ENCODE measurements around the gene CRAT. TPM values are rescaled to one million over a fixed set of nuclear protein-coding genes. Genes with fewer than 3 reads are reported as not detected.

The CRAT gene
- total RNA-seq, 1 experiment from 2014 or later = 16.1 TPM

DNA sequence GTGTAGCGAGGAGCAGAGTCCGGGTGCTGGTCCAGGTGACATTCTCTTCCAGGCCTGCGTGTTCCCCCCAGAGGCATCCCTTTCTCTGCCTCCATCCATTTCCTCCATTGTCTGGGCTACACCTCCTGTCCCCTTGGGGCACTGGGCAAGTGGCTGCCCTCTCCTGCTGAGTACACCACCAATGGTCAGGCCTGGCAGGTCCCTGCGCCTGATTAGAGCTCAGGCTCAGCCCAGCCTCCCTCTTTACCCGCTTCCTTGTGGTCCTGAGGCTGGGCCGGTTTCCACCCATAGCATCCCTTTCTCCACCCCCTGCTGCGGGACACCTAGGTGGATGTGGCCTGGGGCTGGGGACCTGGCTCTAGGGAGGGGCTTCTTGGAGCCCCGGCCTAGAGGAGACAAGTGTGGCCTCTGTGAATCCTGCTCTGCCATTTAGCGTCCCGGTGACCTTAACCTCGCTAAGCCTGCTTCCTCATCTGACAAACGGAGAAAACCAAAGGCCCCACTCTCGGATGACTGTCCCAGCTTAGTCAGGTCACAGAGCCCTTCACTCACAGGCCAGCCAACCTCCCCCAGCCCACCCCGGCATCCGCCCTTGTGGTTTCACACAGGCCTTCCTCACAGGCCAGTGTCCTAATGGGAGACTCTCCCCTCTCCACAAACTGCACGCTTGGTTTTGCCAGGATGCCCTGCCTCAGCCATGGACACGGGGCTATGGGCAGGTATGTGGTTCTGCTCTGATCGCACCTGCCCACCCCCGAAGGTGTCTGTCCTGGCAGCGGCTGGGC, 16.8 kb downstream of the CRAT start:
- no TSS peak for BruUV-seq (replicated peaks)
- Histone ChIP-seq H3K9me3 (ENCODE audit: low read length) (no peaks in the 10 kb centered on the region), H3K36me3 (ENCODE audit: low read depth, low read length) (peaks cover 5% of the 10 kb centered on the region; the same call in 1 of the 2 replicates), H3F3A (ENCODE audit: low read length, unreplicated experiment) (no peaks in the 10 kb centered on the region), H2AFZ (ENCODE audit: low read length) (no peak overlapping the region), H3K4me1 (ENCODE audit: insufficient read depth, low read length) (no peaks in the 10 kb centered on the region), H3K27ac (ENCODE audit: low read length) (no peak overlapping the region), H3K79me2 (ENCODE audit: low read length) (no peaks in the 10 kb centered on the region), H3K9ac (ENCODE audit: low read length) (no peak overlapping the region), H3K4me2 (ENCODE audit: low read length) (no peak overlapping the region), H3K27me3 (ENCODE audit: low read length) (no peaks in the 10 kb centered on the region), H3K9me2 (replicated peaks; ENCODE audit: low read length) (no peaks in the 10 kb centered on the region), H3K4me3 (ENCODE audit: low read length) (no peak overlapping the region), H4K20me1 (ENCODE audit: low read length) (no peaks in the 10 kb centered on the region)
- POLR2A ChIA-PET (ENCODE audit: unreplicated experiment) = no interaction called here
- CTCF ChIA-PET = no interaction called here
- DNase-seq = no peak
- no peak for ATAC-seq
- intact Hi-C loops (cut with micrococcal nuclease) = no loop called here
- TF ChIP-seq, protein P1, sequence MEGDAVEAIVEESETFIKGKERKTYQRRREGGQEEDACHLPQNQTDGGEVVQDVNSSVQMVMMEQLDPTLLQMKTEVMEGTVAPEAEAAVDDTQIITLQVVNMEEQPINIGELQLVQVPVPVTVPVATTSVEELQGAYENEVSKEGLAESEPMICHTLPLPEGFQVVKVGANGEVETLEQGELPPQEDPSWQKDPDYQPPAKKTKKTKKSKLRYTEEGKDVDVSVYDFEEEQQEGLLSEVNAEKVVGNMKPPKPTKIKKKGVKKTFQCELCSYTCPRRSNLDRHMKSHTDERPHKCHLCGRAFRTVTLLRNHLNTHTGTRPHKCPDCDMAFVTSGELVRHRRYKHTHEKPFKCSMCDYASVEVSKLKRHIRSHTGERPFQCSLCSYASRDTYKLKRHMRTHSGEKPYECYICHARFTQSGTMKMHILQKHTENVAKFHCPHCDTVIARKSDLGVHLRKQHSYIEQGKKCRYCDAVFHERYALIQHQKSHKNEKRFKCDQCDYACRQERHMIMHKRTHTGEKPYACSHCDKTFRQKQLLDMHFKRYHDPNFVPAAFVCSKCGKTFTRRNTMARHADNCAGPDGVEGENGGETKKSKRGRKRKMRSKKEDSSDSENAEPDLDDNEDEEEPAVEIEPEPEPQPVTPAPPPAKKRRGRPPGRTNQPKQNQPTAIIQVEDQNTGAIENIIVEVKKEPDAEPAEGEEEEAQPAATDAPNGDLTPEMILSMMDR (conservative IDR thresholded peaks at IDR 0.05; ENCODE audit: low read depth, low read length) = no peak
- no peak for TF ChIP-seq EZH2 (IDR thresholded peaks at IDR 0.05; ENCODE audit: low read length, unreplicated experiment)

DNA sequence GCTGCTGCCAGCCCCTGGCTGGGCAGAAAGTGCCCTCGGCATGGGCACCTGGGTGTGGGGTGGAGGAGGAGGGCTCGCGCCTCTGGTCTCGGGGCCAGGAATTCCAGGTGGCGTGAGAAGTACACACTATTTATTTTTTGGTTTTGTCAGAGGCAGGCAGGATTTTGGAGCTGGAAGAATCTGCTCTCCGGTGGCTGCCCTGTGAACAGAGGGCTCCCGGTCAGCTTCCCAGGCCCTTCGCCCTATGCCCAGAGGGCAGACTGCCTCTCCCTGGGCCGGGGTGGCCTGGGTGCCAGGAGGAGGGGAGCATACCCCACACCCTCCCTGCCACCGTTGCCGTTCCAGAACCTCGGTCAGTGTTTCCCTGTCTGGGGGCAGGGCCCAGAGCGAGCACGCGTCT, 21.3 kb downstream of the CRAT start:
- H3K36me3 ChIP-seq (ENCODE audit: low read depth, low read length) = peaks cover 5% of the 10 kb centered on the region; the same call in 1 of the 2 replicates

DNA sequence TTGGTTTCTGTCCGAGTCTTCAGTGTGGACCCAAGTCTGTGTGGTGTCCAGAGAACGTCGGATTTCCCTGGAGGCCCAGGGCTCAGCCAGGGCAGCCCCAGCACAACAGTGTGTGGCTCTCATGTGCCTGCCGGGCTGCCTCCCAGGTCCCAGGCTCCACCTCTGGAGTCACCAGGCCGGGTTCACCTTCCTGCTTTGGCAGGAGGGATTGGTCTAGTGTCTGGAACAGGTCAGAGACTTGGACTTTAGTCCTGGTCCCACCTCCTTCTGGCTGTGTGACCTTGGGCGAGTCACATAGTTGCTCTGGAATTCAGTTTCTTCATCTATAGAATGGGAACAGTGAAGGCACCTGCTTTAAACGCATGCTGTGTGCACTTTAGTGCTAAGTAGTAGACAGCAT, 26.5 kb downstream of the CRAT start:
- no peaks in the 10 kb centered on the region for H3K9me3 ChIP-seq (ENCODE audit: low read length)
- POLR2A ChIA-PET (ENCODE audit: unreplicated experiment) = no interaction called here
- peaks cover 29% of the 10 kb centered on the region for H3K79me2 ChIP-seq (ENCODE audit: low read length)
- no peaks in the 10 kb centered on the region for H3K27me3 ChIP-seq (ENCODE audit: low read length)
- BruUV-seq (replicated peaks) = no TSS peak
- H4K20me1 ChIP-seq (ENCODE audit: low read length) = no peaks in the 10 kb centered on the region
- TF ChIP-seq, protein P1 (conservative IDR thresholded peaks at IDR 0.05; ENCODE audit: low read depth, low read length) = no peak
- no peak for TF ChIP-seq EZH2phosphoT487 (IDR thresholded peaks at IDR 0.05; ENCODE audit: borderline replicate concordance, low read length)
- TF ChIP-seq EZH2 (IDR thresholded peaks at IDR 0.05; ENCODE audit: low read length, unreplicated experiment) = no peak
- no peak for DNase-seq
- intact Hi-C loops (cut with micrococcal nuclease) = no loop called here
- no peak overlapping the region for H2AFZ ChIP-seq (ENCODE audit: low read length)
- no peaks in the 10 kb centered on the region for H3F3A ChIP-seq (ENCODE audit: low read length, unreplicated experiment)
- H3K9ac ChIP-seq (ENCODE audit: low read length) = no peak overlapping the region
- H3K4me1 ChIP-seq (ENCODE audit: insufficient read depth, low read length) = peaks cover 6% of the 10 kb centered on the region; the same call in 1 of the 2 replicates
- no peaks in the 10 kb centered on the region for H3K36me3 ChIP-seq (ENCODE audit: low read depth, low read length)
- no peak overlapping the region for H3K4me3 ChIP-seq (ENCODE audit: low read length)
- CTCF ChIA-PET = no interaction called here
- H3K9me2 ChIP-seq (replicated peaks; ENCODE audit: low read length) = no peaks in the 10 kb centered on the region
- no peak overlapping the region for H3K4me2 ChIP-seq (ENCODE audit: low read length)
- ATAC-seq = no peak
- no peak overlapping the region for H3K27ac ChIP-seq (ENCODE audit: low read length)

More for the DNA sequence above, 21.3 kb downstream of the CRAT start:
- no peak overlapping the region for H2AFZ ChIP-seq (ENCODE audit: low read length)
- H3K4me3 ChIP-seq (ENCODE audit: low read length) = no peak overlapping the region
- H3K9me2 ChIP-seq (replicated peaks; ENCODE audit: low read length) = no peaks in the 10 kb centered on the region
- ChIA-PET POLR2A (ENCODE audit: unreplicated experiment) (no interaction called here), CTCF (no interaction called here)
- H3K9me3 ChIP-seq (ENCODE audit: low read length) = no peaks in the 10 kb centered on the region
- H3K27ac ChIP-seq (ENCODE audit: low read length) = no peak overlapping the region
- H3K4me1 ChIP-seq (ENCODE audit: insufficient read depth, low read length) = no peaks in the 10 kb centered on the region
- TF ChIP-seq EZH2phosphoT487 (IDR thresholded peaks at IDR 0.05; ENCODE audit: borderline replicate concordance, low read length) = no peak
- no peak for TF ChIP-seq EZH2 (IDR thresholded peaks at IDR 0.05; ENCODE audit: low read length, unreplicated experiment)
- TF ChIP-seq, protein P1 (conservative IDR thresholded peaks at IDR 0.05; ENCODE audit: low read depth, low read length) = no peak
- no peaks in the 10 kb centered on the region for H4K20me1 ChIP-seq (ENCODE audit: low read length)
- H3K27me3 ChIP-seq (ENCODE audit: low read length) = no peaks in the 10 kb centered on the region
- no peak overlapping the region for H3K9ac ChIP-seq (ENCODE audit: low read length)
- no TSS peak for BruUV-seq (replicated peaks)
- H3K79me2 ChIP-seq (ENCODE audit: low read length) = no peaks in the 10 kb centered on the region
- no peak for DNase-seq
- intact Hi-C loops (cut with micrococcal nuclease) = no loop called here
- H3F3A ChIP-seq (ENCODE audit: low read length, unreplicated experiment) = no peaks in the 10 kb centered on the region
- no peak for ATAC-seq
- no peak overlapping the region for H3K4me2 ChIP-seq (ENCODE audit: low read length)
